GM12892 (cell line): Measurements from ENCODE around the gene MOG.
"Not testable (repeated sequence)": the region's sequence is repeated elsewhere in the genome, so short reads cannot be mapped to it uniquely, and the experiment has no call there.

ENCODE experiments used
- DNase-seq: peaks from one replicate; pipeline ENCODE4 v3.0.0; 2011; ENCODE audit not compliant: insufficient read length
- FAIRE-seq: peaks from 2 replicates; lab custom pipeline; 2011; peaks lifted over from hg19 to GRCh38; lab: Jason Lieb, UNC
- POLR2A ChIP-seq: IDR thresholded peaks from 2 replicates; pipeline ENCODE4 v1.6.1; 2011; ENCODE audit warnings: low read depth, low read length, control low read depth
- POLR2AphosphoS5 ChIP-seq: IDR thresholded peaks from 2 replicates; pipeline ENCODE4 v1.6.1; 2011; ENCODE audit warnings: low read depth, low read length, control low read depth
- TAF1 ChIP-seq: IDR thresholded peaks from 2 replicates; pipeline ENCODE4 v1.6.1; 2011; ENCODE audit warnings: low read depth, mild to moderate bottlenecking, control low read depth, low read length, borderline replicate concordance

Gene MOG

GRCh38 chr6:29647927-29648642 is 8.8 kb upstream of the MOG start:
- DNase-seq (no peak), FAIRE-seq (no peak)
- TF ChIP-seq POLR2A (no peak), TAF1 (no peak)

- no peak for TF ChIP-seq TAF1
- TF ChIP-seq POLR2AphosphoS5 = peak; percentile 75
- TF ChIP-seq POLR2A = peak; percentile 81; the same call in 1 of the 2 replicates
- peak; percentile 90 for DNase-seq
- peak; percentile 98 for FAIRE-seq
Observed at GRCh38 chr6:29649701-29650673, 6.9 kb upstream of the MOG start.

- TF ChIP-seq POLR2A (no peak), TAF1 (no peak), POLR2AphosphoS5 (no peak)
- DNase-seq = no peak
- no peak for FAIRE-seq
Observed at GRCh38 chr6:29651413-29652197, 5.3 kb upstream of the MOG start.

GRCh38 chr6:29652198-29652584 is 4.7 kb upstream of the MOG start:
- FAIRE-seq (no peak), DNase-seq (no peak)
- TF ChIP-seq POLR2AphosphoS5 (no peak), POLR2A (no peak), TAF1 (no peak)

- DNase-seq (no peak), FAIRE-seq (no peak)
Observed at GRCh38 chr6:29653452-29654038, 3.3 kb upstream of the MOG start.

GRCh38 chr6:29655658-29656057 is 1.2 kb upstream of the MOG start:
- TF ChIP-seq POLR2AphosphoS5 (no peak), POLR2A (no peak), TAF1 (no peak)
- DNase-seq (no peak), FAIRE-seq (no peak)

More at GRCh38 chr6:29653452-29654038, 3.3 kb upstream of the MOG start:
- TF ChIP-seq TAF1 (no peak), POLR2A (no peak), POLR2AphosphoS5 (no peak)

GRCh38 chr6:29656157-29656556 is 735 bp upstream of the MOG start:
- DNase-seq (no peak), FAIRE-seq (no peak)
- TF ChIP-seq POLR2AphosphoS5 (no peak), TAF1 (no peak), POLR2A (no peak)

GRCh38 chr6:29661071-29661470 is 4.2 kb downstream of the MOG start:
- FAIRE-seq = no peak

GRCh38 chr6:29661502-29662141 is 4.7 kb downstream of the MOG start:
- not testable (repeated sequence) for FAIRE-seq, DNase-seq

More at GRCh38 chr6:29661071-29661470, 4.2 kb downstream of the MOG start:
- TF ChIP-seq POLR2AphosphoS5 = no peak
- no peak for TF ChIP-seq TAF1
- no peak for TF ChIP-seq POLR2A
- DNase-seq = no peak

- no peak for FAIRE-seq
- TF ChIP-seq POLR2A (no peak), TAF1 (no peak), POLR2AphosphoS5 (no peak)
- DNase-seq = no peak
Observed at GRCh38 chr6:29663300-29664042, 6.6 kb downstream of the MOG start.
